NCI-H1930 (cell line): ENCODE results near the gene PHKG2.

Experiments used
- DNase-seq, 2 experiments: peaks; one replicate each; lab custom pipeline; 2025; lab: John Stamatoyannopoulos, UW

The PHKG2 gene

DNA sequence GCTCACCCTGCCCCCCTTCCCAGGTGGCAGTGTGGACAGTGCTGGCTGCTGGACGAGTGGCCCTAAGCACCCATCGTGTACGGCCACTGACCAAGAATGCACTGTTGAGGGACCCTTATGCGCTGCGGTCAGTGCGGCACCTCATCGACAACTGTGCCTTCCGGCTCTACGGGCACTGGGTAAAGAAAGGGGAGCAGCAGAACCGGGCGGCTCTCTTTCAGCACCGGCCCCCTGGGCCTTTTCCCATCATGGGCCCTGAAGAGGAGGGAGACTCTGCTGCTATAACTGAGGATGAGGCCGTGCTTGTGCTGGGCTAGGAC is 8.5 kb downstream of the PHKG2 start:
- no peak for DNase-seq

DNA sequence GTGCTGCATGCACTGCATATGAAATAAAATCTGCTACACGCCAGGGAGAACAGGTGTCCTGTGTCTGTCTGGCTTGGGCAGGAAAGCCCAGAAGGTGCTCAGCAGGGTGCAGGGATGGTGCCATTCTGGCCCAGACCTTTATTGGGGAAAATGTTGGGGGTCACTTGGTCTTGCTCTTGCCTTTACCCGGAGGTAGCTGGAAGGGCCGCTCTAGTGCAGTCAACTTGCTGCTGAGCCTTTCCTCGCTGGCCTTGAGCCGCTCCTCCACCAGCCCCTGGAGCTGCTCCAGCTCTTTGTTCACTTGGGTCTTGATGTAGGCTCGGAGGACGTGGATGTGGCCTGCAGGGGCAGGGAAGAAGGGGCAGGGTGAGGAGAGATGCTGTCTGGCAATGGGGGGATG is 9.1 kb downstream of the PHKG2 start:
- no peak for DNase-seq

DNA sequence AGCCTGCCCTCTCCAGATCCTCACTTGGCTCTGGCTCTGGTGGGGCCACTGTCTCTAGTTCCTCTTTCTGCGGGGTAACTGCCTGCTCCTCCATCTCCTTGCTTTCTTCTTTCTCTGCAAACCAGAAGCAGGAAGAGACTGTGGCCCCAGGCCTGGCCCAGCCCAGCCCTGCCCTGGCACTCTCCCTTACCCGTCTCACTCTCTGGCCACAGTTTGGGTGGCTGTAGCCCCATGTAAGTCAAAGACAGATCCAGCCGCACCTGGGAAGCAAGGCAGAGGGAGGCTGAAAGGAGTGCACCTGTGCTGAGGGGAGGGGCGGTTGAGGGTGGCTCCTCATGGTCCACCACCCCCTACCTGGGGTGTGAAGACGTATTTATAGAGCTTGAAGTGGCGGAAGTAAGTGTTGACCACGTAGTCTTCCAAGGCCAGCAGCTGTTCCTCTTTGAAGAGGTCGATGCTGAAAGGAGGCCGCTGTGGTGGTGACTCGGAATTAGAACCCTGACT is 10.8 kb downstream of the PHKG2 start:
- no peak for DNase-seq

DNA sequence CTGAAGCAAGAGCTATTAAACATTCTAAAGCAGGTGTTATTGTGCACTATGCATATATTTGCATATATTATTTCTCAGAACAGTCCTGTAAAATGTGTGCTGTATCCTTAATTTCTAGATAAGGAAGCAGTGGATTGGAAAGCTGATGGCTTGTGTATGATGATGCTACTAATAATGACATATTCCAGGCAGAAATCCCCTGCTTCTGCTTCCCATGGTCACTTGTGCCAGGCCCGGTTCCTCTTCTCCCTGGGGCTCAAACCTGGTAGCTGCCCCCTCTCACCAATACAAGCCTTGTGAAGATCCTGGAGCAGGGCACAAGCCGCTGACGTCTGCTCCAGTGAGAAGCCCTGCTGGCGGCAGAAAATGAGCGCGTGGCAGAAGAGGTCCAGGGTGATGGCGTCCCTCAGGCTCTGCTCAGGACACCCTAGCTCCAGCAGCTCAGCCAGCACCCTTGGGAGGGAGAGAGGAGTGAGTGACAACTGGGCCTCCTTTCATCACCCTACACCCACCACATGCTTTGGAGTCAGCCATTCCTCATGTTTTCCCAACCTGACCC is 11.9 kb downstream of the PHKG2 start:
- DNase-seq = no peak

DNA sequence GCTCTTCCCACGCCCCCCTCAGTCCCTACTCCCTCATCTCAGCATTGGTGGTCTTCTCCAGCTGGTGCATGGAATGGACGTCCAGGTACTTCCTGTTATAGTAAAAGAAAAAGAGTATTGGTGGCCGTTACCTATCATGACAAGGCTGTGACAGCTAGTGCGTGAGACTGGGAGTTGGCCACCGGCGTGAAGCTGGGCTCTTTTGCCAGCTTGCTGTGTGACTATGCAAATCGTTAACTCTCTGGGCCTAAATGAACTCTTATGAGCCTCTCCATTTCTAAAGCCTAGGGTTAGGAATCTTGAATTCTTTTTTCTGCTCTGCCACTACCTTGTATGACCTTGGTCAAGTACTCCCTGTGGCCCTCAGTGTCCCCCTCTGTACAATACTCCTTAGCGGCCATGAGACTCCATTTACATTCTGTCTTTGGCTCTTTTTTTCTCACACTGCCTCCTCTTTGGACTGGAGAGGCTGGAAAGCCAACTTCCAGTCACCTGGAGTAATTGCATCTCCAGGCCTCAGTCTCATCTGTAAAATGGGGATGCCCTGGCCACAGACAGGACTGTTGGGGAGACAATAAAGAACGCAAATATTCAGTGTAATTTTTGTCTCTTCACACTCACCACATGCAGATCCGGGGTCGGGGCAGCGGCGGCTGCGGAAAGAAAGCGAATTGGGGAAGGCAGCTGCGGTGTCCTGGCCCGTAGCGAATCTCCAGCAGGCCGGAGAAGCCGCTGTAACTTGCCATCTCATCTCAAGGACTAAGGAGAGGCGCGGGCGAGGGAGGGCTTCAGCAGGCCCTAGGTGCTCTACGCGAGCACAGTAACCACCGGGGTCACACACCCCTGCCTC is 12.6 kb downstream of the PHKG2 start:
- DNase-seq = no peak

DNA sequence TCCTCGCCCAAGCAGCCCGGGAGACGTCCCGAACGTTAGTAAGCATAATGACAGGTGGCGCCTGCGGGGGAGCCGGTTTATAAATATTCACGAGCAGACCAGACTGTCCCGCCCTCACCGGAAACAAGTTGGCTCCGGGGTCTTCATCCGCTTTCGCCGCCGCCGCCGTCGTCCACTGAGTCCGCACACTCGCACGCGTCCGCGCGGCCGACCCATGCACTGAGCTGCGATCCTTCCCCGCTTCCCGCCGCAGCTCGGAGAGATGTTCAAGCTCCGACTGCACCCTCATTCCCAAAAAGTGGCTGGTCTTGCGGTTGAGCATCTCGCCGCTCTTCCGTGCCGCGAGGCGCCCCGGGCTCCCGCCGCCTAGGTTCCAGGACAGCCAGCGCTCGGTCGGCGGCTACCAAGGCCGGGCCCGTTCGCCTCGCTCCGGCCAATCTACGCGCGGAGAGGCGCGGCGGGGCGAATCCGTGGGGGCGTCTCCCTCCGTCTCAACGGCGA is 13.3 kb downstream of the PHKG2 start:
- no peak for DNase-seq

DNA sequence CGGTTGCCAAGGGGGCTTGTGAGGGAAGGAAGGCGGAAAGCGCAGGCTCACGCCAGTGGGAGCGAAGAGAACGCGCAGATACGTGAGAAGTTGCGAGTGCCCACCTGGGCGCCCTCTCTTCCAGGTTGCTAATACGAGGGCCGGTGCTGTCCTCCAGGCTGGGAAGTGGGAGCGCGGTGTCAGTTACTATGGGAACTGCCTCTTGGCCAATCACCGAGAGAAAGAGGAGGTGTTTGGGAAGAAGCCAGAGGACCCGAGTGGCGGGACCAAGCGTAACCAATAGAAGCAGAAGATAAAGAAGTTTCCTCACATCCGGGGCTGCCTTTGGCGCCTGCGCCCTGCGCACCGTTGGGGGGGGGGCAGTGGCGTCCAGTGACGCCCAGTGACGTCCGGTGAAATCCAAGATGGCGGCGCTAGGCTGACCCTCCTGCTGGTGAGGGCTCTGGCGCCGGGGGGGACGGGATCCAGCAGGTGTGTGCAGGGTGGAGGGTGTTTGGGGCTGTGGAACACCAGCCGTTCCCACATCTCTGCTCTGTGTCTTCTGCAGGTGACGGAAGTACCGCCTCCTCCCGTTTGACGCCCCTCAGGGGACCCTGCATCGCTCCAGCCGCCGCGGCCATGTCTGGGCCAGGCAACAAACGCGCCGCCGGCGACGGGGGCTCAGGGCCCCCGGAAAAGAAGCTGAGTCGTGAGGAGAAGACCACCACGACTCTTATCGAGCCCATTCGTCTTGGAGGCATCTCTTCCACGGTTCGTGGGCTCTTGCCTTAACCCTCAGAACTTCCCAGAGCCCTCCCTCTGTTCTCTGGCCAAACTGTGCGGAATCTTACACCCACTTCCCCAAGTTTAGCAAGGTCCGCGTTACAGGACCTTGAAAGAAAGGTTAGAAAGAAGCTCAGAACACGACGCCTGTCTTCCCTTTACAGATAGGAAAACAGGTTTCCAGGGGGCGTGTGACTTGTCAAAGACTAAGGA is 14.0 kb downstream of the PHKG2 start, which contains the start of the genes CFAP119 and RNF40:
Gene CFAP119, minus strand, starts transcription at position 135 of the 975 bp plus-strand sequence. CDS start 314 bp downstream, outside the sequence.
Gene RNF40, plus strand, starts transcription at position 395 of the 975 bp plus-strand sequence. Its CDS starts 224 bp downstream, at position 619.
- DNase-seq = peak; percentile 98 to 99

DNA sequence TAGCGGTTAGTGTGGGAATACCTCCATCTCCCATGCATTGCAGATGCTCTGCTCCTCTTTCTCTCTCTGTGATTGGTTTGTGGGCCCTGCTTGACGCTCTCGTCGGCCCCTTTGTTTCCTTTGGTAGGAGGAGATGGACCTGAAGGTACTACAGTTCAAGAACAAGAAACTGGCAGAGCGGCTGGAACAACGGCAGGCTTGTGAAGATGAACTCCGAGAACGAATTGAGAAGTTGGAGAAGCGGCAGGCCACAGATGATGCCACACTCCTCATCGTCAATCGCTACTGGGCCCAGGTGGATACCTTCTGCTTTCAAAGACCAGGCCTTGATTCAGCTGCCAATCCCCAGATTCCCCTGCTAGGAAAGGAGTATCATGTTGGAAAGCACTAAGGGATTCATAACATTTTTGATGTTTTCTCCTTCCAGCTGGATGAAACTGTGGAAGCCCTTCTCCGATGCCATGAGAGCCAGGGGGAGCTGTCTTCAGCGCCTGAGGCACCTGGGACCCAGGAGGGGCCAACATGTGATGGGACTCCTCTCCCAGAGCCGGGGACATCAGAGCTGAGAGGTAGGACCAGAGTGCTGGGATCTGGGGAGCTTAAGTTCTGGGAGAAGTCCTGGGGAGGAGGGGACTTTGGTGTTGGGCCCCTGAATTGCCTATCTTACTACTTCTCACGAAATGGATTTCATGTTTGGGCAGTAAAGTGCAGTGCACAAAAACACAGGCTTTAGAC is 14.9 kb downstream of the PHKG2 start:
- DNase-seq = no peak

DNA sequence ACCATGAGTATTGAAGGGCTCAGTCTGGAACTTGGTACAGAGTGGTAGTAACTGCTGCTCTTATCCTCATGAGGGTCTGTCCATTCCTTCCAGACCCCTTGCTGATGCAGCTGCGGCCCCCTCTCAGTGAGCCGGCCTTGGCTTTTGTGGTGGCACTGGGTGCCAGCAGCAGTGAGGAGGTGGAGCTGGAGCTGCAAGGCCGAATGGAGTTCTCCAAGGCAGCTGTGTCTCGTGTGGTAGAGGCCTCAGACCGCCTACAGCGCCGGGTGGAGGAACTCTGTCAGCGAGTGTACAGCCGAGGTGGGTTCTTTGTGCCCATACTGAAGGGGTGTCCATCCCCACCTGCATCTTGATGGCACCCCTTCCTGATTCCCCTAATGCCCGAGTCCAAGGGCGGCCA is 15.9 kb downstream of the PHKG2 start:
- no peak for DNase-seq

DNA sequence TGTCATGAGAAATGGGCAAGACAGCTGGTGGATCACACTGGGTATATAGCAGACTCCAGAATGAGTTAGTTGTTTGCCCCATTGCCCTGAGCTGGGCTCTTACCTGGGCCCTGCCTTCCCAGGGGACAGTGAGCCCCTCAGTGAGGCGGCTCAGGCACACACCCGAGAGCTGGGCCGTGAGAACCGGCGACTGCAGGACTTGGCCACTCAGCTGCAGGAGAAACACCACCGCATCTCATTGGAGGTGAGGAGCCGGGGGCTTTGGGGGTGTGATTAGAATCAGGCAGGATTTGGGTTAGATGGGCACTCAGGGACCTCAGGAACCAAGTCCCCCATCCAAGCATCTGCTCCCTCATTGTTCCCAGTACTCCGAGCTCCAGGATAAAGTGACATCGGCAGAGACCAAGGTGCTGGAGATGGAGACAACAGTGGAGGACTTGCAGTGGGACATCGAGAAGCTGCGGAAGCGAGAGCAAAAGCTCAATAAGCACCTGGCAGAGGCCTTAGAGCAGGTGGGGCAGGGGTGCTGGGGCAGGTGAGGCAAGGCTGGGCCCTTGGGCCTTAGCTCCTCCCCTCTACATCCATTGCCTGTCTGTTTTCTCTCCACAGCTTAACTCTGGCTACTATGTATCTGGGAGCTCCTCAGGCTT is 16.7 kb downstream of the PHKG2 start:
- DNase-seq = no peak

DNA sequence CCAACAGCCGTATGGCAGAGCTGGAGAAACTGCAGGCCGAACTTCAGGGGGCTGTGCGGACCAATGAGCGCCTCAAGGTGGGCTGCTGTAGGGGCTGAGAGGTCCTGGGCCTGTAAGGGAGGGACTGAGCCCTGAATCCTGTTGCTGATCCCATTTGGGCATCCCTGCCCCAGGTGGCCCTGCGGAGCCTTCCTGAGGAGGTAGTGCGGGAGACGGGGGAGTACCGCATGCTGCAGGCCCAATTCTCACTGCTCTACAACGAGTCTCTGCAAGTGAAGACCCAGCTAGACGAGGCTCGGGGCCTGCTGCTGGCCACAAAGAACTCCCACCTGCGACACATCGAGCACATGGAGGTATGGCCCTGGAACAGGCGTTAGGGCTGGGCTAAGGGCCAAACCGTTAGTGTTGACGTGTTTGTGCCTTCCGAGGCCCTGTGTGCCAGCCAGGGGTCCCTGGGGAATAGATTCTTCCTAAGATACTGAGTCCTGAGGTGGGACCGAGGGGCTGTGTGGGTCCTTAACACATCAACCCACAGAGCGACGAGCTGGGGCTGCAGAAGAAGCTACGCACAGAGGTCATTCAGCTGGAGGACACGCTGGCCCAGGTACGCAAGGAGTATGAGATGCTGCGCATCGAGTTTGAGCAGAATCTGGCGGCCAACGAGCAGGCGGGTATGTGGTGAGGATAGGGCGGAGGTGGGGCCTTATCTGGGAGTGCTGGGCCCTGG is 18.1 kb downstream of the PHKG2 start:
- no peak for DNase-seq

DNA sequence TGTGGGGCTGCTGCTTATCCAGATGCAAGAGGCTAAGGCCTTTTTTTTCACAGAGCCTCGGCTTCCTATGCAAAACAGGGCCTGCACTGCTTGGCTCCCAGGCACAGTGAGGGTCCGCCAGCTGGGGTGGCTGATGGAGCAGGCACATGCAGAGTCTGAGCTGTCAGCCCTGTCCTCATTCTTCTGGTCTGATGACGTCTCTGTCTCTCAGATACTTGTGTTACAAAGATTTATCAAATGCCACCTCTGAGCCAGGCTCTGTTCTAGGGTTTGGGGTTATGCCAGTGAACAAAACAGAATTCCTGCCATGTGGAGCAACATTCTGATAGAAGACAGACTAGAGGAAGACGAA is 18.7 kb downstream of the PHKG2 start:
- DNase-seq = no peak

DNA sequence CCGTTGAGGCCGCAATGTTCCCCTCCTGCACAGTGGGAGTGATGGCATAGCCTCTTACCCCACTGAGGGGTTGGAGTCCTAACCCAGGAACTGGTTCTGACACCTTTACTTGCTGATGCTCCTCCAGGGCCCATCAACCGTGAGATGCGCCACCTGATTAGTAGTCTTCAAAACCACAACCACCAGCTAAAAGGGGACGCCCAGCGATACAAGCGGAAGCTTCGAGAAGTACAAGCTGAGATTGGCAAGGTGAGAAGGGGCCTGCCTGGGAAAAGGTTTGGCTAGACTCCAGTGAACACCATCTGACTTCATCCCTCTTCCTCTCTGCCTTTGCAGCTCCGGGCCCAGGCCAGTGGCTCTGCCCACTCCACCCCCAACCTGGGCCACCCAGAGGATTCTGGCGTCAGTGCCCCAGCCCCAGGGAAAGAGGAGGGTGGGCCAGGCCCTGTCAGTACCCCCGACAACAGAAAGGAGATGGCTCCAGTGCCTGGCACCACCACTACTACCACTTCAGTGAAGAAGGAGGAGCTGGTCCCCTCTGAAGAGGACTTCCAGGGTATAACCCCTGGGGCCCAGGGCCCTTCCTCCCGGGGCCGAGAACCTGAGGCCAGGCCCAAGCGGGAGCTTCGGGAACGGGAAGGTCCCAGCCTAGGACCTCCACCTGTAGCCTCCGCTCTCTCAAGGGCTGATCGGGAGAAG is 19.7 kb downstream of the PHKG2 start:
- DNase-seq = no peak

DNA sequence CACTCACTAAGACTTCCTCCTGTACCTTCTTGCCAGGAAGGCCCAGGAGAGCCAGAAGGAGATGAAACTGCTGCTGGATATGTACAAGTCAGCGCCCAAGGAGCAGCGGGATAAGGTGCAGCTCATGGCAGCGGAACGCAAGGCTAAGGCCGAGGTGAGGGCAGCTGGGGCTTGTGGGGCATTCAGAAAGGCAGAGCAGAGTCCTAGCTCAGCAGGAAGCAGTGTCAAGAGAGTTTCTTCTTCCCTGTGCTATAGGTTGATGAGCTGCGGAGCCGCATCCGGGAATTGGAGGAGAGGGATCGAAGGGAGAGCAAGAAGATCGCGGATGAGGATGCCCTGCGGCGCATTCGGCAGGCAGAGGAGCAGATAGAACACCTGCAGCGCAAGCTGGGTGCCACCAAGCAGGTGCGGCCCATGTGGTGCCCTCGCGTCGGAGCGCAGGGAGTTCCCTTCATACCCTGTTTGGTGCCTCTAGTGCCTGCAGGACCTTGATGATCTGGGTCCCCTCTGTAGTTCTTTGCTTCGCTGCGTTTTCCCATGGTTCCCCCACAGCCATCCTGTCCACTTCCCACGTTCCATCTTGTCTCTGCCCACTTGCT is 20.5 kb downstream of the PHKG2 start:
- DNase-seq = no peak

DNA sequence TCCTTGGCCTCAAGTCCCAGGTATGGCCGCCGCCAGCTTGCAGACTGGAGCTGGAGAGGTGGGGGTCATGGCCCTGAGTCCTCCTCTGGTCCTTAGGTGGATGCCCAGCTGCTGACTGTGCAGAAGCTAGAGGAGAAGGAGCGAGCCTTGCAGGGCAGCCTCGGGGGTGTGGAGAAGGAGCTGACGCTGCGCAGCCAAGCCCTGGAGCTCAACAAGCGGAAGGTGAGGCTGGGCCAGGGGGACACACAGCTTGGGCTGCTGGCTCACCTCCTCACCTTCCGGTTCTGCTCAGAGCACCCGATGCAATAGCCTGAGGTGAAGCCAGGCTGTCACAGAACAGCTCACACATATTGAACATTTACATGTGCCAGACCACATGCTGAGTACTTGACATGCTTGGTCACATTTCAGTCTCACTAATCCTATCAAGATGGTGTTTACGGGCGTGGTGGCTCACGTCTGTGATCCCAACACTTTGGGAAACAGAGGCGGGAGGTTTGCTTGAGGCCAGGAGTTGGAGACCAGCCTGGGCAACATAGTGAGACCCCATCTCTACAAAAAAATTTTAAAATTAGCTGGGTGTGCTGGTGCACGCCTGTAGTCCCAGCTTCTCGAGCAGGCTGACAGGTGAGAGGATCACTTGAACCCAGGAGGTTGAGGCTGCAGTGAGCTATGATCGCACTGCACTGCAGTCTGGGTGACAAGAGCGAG is 21.3 kb downstream of the PHKG2 start:
- no peak for DNase-seq

DNA sequence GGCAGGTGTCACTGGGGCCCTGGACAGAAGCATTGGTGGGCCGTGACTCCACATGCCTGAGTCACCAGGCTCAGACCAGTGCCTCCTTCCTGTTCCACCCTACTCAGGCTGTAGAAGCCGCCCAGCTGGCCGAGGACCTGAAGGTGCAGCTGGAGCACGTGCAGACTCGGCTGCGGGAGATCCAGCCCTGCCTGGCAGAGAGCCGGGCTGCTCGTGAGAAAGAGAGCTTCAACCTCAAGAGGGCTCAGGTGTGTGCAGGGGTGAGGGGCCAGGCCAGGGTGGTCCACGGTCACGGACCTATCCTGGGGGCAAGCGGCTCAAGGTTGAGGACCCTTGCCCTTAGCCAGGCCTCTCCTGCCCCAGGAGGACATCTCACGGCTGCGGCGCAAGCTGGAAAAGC is 23.5 kb downstream of the PHKG2 start:
- no peak for DNase-seq

DNA sequence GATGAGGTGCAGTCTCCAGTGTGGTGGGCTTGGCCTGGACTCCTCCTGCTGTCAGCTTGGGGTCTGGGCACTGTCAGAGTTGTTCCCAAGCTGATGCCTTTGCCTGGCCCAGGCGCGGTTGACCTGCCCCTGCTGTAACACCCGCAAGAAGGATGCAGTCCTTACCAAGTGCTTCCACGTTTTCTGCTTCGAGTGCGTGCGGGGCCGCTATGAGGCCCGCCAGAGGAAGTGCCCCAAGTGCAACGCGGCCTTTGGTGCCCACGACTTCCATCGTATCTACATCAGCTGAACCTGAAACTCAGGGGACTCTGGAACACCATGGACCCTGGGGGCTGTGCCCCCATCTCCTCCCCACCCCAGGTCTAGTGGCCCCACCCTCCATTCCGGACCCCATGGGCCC is 25.6 kb downstream of the PHKG2 start:
- no peak for DNase-seq

DNA sequence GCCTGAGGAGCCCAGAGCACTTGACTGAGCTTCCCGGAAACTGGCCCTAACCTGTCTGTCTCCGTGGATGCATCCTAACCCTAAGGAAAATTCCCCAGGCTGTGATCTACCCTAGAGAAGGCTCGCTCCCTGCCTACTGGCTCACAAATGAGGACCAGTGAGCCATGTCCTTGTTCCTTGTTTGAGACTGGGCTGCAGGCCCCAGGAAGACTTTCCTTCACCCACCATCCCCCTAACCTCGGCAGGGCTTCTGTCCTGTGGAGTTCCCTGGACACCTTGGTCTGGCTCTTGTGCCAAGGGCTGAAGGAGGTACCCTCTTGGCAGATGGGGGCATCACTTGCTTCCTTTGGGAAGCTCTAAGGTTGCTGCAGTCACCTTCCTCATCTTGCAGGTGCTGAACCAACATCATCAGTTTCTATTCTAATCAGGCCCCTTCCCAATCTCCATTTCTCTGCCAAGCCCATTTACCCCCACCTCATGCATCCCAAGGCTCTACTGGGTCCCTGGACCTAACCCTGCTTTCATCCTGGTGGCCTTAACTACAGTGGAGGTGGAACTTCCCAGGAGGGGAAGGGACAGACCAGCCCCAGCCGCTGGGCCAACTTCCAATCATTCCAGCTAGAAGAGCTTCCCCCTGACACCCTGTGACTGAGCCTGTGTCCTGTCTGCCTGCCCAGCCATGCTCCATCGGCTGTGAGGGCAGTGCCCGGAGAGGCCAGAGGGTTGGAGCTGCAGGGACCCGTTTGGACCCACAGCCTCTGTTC is 26.3 kb downstream of the PHKG2 start:
- no peak for DNase-seq
